Esophagus squamous epithelium (tissue), 5 donors: ENCODE measurements around the gene SVIL. TPM values are rescaled to one million over a fixed set of nuclear protein-coding genes. Genes with fewer than 3 reads are reported as not detected.

Source experiments
- DNase-seq: peaks from one replicate; lab custom pipeline; 2025; lab: John Stamatoyannopoulos, UW
- H3K27ac ChIP-seq, 4 donors: fragments of 200-600 bp; sonication (generic); one replicate each; pipeline ENCODE4 v1.5.1; 2016 to 2019; ENCODE audit warnings: mild to moderate bottlenecking in 1 of 4
- H3K27me3 ChIP-seq, 4 donors: fragments of 200-600 bp; sonication (generic); 1 replicate in 3 of 4; 2 replicates in 1 of 4; pipeline versions ENCODE4 v1.5.1 to v1.6.0; 2017 to 2021; ENCODE audit warnings: antibody characterized with exemption in 1 of 4
- H3K36me3 ChIP-seq, 3 donors: fragments of 200-600 bp; sonication (generic); one replicate each; pipeline ENCODE4 v1.5.1; 2016 to 2019
- H3K4me1 ChIP-seq, 3 donors: fragments of 200-600 bp; sonication (generic); one replicate each; pipeline ENCODE4 v1.5.1; 2017 to 2019
- H3K4me3 ChIP-seq, 4 donors: fragments of 200-600 bp; sonication (generic); 1 replicate in 3 of 4; 2 replicates in 1 of 4; pipeline ENCODE4 v1.5.1; 2016 to 2019; ENCODE audit warnings: mild to moderate bottlenecking in 2 of 4, moderate library complexity in 1 of 4
- H3K9me3 ChIP-seq, 3 donors: fragments of 200-600 bp; sonication (generic); one replicate each; pipeline ENCODE4 v1.5.1; 2016 to 2019
- POLR2A ChIP-seq, 4 donors: fragments of 450-650 bp; IDR thresholded peaks; one replicate each; pipeline ENCODE4 v1.6.1; 2017; ENCODE audit warnings: antibody characterized with exemption in 4 of 4, mild to moderate bottlenecking in 4 of 4, moderate library complexity in 3 of 4
- WGBS, 2 donors: methylation state at CpG; one replicate each; pipeline ENCODE4 v1.1.5; 2018; 5-methylcytosine and 5-hydroxymethylcytosine counted together
- intact Hi-C: fragments of 100-400 bp; cut with DNase I; formaldehyde crosslinking; loops from one replicate; pipeline ENCODE4 v1.15.0; 2022
- total RNA-seq, 4 donors: library from RNA; depleted of rRNA; stranded (reverse); fragments of >200 nt; gene quantifications; one replicate each; pipeline ENCODE4 v1.1.0, GENCODE V29; 2016
- TF ChIP-seq, protein P1 (sequence below), 6 experiments: fragments of 450-650 bp in 4 of 6; fragments of 200-600 bp in 2 of 6; sonication (generic) in 2 of 6; IDR thresholded peaks; one replicate each; pipeline ENCODE4 v1.5.1; 2016 to 2019; ENCODE audit warnings: antibody characterized with exemption in 6 of 6, mild to moderate bottlenecking in 4 of 6, moderate library complexity in 4 of 6
- donor health status: DM: yes; HTN: yes; CAD: no.

SVIL gene
- total RNA-seq, 4 donors from 2014 or later, result 71.1 to 227 (median 147) TPM

DNA sequence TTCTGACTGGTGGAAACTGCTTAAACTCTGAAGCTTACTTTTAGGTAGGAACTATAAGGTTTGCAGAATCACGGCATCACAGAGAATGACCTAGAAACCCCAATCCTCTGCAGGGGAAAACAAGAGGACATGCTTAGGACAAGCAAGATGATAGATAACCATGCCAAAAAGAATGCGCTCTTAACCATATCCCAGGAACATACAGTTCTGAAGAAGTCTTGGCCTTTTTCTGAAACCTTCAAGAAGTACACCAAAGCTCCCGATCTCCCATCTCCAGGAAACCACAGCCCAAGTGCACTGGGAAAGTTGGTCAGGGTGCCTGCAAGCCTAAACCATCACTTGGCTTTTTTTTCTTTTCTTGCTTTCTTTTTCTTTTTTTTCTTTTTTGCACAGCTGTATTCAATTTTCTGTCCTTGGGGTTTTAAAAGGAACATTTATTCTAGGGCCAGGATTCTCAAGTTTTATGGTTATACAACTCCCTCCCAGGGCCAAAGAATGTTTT lies 12.2 kb upstream of the SVIL start:
- H3K36me3 ChIP-seq, result peaks cover 0 to 32% (median 0%) of the 10 kb centered on the region in 3 donors
- no peaks in the 10 kb centered on the region for H3K9me3 ChIP-seq
- peaks cover 28 to 81% (median 57%) of the 10 kb centered on the region in 3 donors for H3K4me1 ChIP-seq
- H3K27ac ChIP-seq, result peak overlapping the region; percentile 51 to 90 (median 84)
- no peak for TF ChIP-seq POLR2A (IDR thresholded peaks at IDR 0.05)
- TF ChIP-seq, protein P1, sequence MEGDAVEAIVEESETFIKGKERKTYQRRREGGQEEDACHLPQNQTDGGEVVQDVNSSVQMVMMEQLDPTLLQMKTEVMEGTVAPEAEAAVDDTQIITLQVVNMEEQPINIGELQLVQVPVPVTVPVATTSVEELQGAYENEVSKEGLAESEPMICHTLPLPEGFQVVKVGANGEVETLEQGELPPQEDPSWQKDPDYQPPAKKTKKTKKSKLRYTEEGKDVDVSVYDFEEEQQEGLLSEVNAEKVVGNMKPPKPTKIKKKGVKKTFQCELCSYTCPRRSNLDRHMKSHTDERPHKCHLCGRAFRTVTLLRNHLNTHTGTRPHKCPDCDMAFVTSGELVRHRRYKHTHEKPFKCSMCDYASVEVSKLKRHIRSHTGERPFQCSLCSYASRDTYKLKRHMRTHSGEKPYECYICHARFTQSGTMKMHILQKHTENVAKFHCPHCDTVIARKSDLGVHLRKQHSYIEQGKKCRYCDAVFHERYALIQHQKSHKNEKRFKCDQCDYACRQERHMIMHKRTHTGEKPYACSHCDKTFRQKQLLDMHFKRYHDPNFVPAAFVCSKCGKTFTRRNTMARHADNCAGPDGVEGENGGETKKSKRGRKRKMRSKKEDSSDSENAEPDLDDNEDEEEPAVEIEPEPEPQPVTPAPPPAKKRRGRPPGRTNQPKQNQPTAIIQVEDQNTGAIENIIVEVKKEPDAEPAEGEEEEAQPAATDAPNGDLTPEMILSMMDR (IDR thresholded peaks at IDR 0.05), result no peak
- DNase-seq, result no peak
- H3K27me3 ChIP-seq, result no peaks in the 10 kb centered on the region
- intact Hi-C loops, result no loop called here
- WGBS, 2 donors, result 19 to 33% methylated on average over 3 of the region's 3 CpGs
- H3K4me3 ChIP-seq, result peak overlapping the region in 1 of 4 donors; percentile 24

DNA sequence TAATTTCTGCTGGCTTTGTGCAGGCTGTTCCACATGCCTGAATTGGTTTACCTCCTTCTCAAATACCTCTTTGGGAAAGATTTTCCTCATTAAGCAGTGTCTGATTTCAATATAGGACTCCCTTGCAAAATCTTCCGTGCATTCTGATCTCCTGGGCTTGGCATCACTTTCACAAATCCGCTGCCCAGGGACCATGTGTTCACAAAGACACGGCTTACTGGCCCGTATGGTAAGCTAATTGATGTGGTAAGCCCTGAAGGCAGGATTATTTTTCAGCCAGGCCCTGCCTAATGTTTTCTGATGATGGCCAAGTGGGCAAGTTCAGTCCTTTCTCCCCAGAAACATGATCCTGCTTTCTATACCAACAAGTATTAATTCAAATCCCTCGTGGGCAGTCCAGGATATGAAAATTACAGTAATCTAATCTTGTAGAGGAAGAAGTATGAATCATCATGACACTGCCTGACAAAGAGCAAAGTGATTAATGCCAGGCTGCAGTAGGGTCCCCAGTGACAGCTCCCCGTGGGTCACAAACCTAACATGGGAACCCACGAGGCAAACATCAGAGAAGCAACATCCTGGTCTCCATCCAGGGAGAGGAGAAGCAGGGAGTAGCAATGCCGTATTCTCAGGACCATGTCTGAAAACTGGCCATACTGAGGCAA lies 11.6 kb upstream of the SVIL start:
- Histone ChIP-seq H3K27me3 (no peaks in the 10 kb centered on the region), H3K9me3 (no peaks in the 10 kb centered on the region), H3K4me3 (peak overlapping the region in 1 of 4 donors; percentile 24), H3K27ac (peak overlapping the region; percentile 51 to 90 (median 84)), H3K36me3 (peaks cover 0 to 30% (median 0%) of the 10 kb centered on the region in 3 donors), H3K4me1 (peaks cover 28 to 85% (median 59%) of the 10 kb centered on the region in 3 donors)
- 12 to 18% methylated on average over 5 to 8 of the region's 8 CpGs for WGBS, 2 donors
- no peak for DNase-seq
- intact Hi-C loops, result no loop called here
- TF ChIP-seq, protein P1 (IDR thresholded peaks at IDR 0.05), result no peak
- TF ChIP-seq POLR2A (IDR thresholded peaks at IDR 0.05), result no peak

- 74 to 76% methylated on average over 6 to 7 of the region's 12 CpGs for WGBS, 2 donors
- Histone ChIP-seq H3K36me3 (peaks cover 0 to 24% (median 0%) of the 10 kb centered on the region in 3 donors), H3K27me3 (no peaks in the 10 kb centered on the region), H3K4me3 (no peak overlapping the region), H3K27ac (peak overlapping the region; percentile 41 to 90 (median 84)), H3K4me1 (peaks cover 28 to 74% (median 58%) of the 10 kb centered on the region in 3 donors), H3K9me3 (no peaks in the 10 kb centered on the region)
- DNase-seq, result no peak
- intact Hi-C loops, result no loop called here
- TF ChIP-seq, protein P1 (IDR thresholded peaks at IDR 0.05), result no peak
- TF ChIP-seq POLR2A (IDR thresholded peaks at IDR 0.05), result no peak
These were observed 9.2 kb upstream of the SVIL start for GRCh38 chr10:29643771-29644501.

DNA sequence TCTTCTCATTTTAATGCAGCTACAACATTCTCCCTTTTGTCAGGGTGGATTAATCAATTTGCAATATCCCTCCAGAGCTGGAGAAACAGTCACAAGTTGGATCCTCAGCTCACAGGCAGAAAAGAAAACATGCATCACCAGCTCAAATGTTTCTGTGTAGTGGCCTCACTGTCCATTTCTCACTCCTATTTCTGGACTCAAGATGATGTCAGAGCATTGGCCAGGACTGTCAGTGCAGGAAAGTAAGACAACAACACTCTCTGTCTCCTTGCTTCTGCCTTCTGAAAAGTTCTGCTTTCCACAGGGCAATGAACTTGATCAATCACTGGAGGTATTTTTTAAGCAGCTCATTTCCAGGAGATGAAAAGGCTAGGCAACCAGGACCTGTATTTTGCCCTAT lies 8.2 kb upstream of the SVIL start:
- Histone ChIP-seq H3K36me3 (peaks cover 0 to 28% (median 0%) of the 10 kb centered on the region in 3 donors), H3K4me3 (no peak overlapping the region), H3K27ac (peak overlapping the region; percentile 41 to 90 (median 84)), H3K4me1 (peaks cover 19 to 64% (median 48%) of the 10 kb centered on the region in 3 donors), H3K9me3 (no peaks in the 10 kb centered on the region), H3K27me3 (no peaks in the 10 kb centered on the region)
- no peak for DNase-seq
- intact Hi-C loops, result no loop called here
- no peak for TF ChIP-seq POLR2A (IDR thresholded peaks at IDR 0.05)
- TF ChIP-seq, protein P1 (IDR thresholded peaks at IDR 0.05), result no peak

DNA sequence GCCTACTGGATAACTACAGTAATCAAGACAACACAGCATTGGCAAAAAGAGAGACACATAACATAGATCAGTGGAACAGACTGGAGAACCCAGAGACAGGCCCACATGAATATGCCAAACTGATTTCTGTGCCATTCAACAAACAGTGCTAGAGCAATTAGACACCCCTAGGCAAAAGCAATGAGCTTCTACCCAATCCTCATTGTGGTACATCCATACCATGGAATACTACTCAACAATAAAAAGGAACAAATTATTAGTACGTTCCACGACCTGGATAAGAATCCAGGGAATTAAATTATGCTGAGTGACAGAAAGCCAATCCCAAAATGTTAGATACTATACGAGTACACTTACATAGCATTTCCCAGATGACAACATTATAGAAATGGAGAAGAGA lies 2.8 kb upstream of the SVIL start:
- Histone ChIP-seq H3K4me3 (no peak overlapping the region), H3K27ac (peak overlapping the region; percentile 56 to 96 (median 91)), H3K4me1 (peaks cover 21 to 58% (median 54%) of the 10 kb centered on the region in 3 donors), H3K36me3 (peaks cover 0 to 25% (median 0%) of the 10 kb centered on the region in 3 donors), H3K9me3 (no peaks in the 10 kb centered on the region), H3K27me3 (no peaks in the 10 kb centered on the region)
- intact Hi-C loops, result no loop called here
- DNase-seq, result no peak
- WGBS, 2 donors, result 97% methylated on average over 3 of the region's 3 CpGs
- TF ChIP-seq, protein P1 (IDR thresholded peaks at IDR 0.05), result no peak
- TF ChIP-seq POLR2A (IDR thresholded peaks at IDR 0.05), result no peak
